Activated naive CD4-positive, alpha-beta T cell treated with anti-CD3 and anti-CD28 coated beads for 36 hours (primary cell): ENCODE results near the gene GABBR2. TPM values are rescaled to one million over a fixed set of nuclear protein-coding genes. Genes with fewer than 3 reads are reported as not detected.
"Not testable (repeated sequence)": the region's sequence is repeated elsewhere in the genome, so short reads cannot be mapped to it uniquely, and the experiment has no call there.

Source experiments
- CTCF ChIA-PET: fragments of 350-600 bp; sonication (Branson Sonifier 250); formaldehyde crosslinking; loops from one replicate; lab custom pipeline; 2021; ENCODE audit warnings: antibody characterized with exemption; lab: Charles Lee
- DNase-seq: peaks from one replicate; pipeline ENCODE4 v3.0.0-alpha.2; 2020
- H3K27ac Mint-ChIP-seq: one replicate; pipeline ENCODE4 v1.8.0; 2021; ENCODE audit warnings: mild to moderate bottlenecking, mixed read lengths
- H3K27me3 Mint-ChIP-seq: one replicate; pipeline ENCODE4 v1.8.0; 2021; ENCODE audit warnings: low read depth, mixed read lengths
- H3K36me3 Mint-ChIP-seq: one replicate; pipeline ENCODE4 v1.8.0; 2021; ENCODE audit warnings: low read depth, mixed read lengths
- H3K4me1 Mint-ChIP-seq: one replicate; pipeline ENCODE4 v1.8.0; 2021; ENCODE audit warnings: low read depth, mixed read lengths
- H3K4me3 Mint-ChIP-seq: one replicate; pipeline ENCODE4 v1.8.0; 2021; ENCODE audit warnings: mild to moderate bottlenecking, moderate library complexity, mixed read lengths
- H3K9me3 Mint-ChIP-seq: one replicate; pipeline ENCODE4 v1.8.0; 2021; ENCODE audit warnings: mixed read lengths
- intact Hi-C: fragments of 100-400 bp; cut with micrococcal nuclease; formaldehyde crosslinking; loops from one replicate; pipeline ENCODE4 v1.15.1; 2023
- total RNA-seq, 2 experiments: library from RNA; stranded (reverse); gene quantifications; one replicate each; pipeline ENCODE4 v1.2.3, GENCODE V29; 2021

The GABBR2 gene
- total RNA-seq, 2 experiments from 2014 or later: not detected

- no peaks in the 10 kb centered on the region for H3K9me3 Mint-ChIP-seq
- CTCF ChIA-PET: no interaction called here
- no peaks in the 10 kb centered on the region for H3K36me3 Mint-ChIP-seq
- no peak overlapping the region for H3K4me3 Mint-ChIP-seq
- H3K27me3 Mint-ChIP-seq: peaks cover 10% of the 10 kb centered on the region
- intact Hi-C loops: no loop called here
- DNase-seq: no peak
- no peak overlapping the region for H3K27ac Mint-ChIP-seq
- no peaks in the 10 kb centered on the region for H3K4me1 Mint-ChIP-seq
These were observed 192.4 kb downstream of the GABBR2 start for GRCh38 chr9:98516205-98516896.

- CTCF ChIA-PET: no interaction called here
- intact Hi-C loops: no loop called here
- DNase-seq: no peak
- Mint-ChIP-seq H3K4me3 (no peak overlapping the region), H3K4me1 (no peaks in the 10 kb centered on the region), H3K9me3 (no peaks in the 10 kb centered on the region), H3K27ac (no peak overlapping the region), H3K27me3 (peaks cover 3% of the 10 kb centered on the region), H3K36me3 (no peaks in the 10 kb centered on the region)
These were observed 193.1 kb downstream of the GABBR2 start for GRCh38 chr9:98515506-98516204.

GRCh38 chr9:98514841-98515240 lies 193.9 kb downstream of the GABBR2 start:
- intact Hi-C loops: no loop called here

GRCh38 chr9:98508217-98508919 lies 200.4 kb downstream of the GABBR2 start:
- CTCF ChIA-PET: not testable (repeated sequence)

More at GRCh38 chr9:98514841-98515240, 193.9 kb downstream of the GABBR2 start:
- CTCF ChIA-PET: no interaction called here
- Mint-ChIP-seq H3K27me3 (peaks cover under 1% of the 10 kb centered on the region), H3K9me3 (no peaks in the 10 kb centered on the region), H3K36me3 (no peaks in the 10 kb centered on the region), H3K4me3 (no peak overlapping the region), H3K27ac (no peak overlapping the region), H3K4me1 (no peaks in the 10 kb centered on the region)
- no peak for DNase-seq

GRCh38 chr9:98506422-98507054 lies 202.2 kb downstream of the GABBR2 start:
- Mint-ChIP-seq H3K9me3 (no peaks in the 10 kb centered on the region), H3K4me3 (no peak overlapping the region), H3K36me3 (no peaks in the 10 kb centered on the region), H3K27me3 (peaks cover 13% of the 10 kb centered on the region), H3K4me1 (no peaks in the 10 kb centered on the region), H3K27ac (no peak overlapping the region)
- CTCF ChIA-PET: no interaction called here
- intact Hi-C loops: no loop called here
- DNase-seq: no peak

More at GRCh38 chr9:98508217-98508919, 200.4 kb downstream of the GABBR2 start:
- H3K9me3 Mint-ChIP-seq, intact Hi-C loops, H3K4me3 Mint-ChIP-seq, H3K4me1 Mint-ChIP-seq, DNase-seq, H3K27ac Mint-ChIP-seq, H3K36me3 Mint-ChIP-seq: not testable (repeated sequence)
- H3K27me3 Mint-ChIP-seq: peaks cover 13% of the 10 kb centered on the region

GRCh38 chr9:98504298-98505282 lies 204.1 kb downstream of the GABBR2 start:
- Mint-ChIP-seq H3K4me1 (no peaks in the 10 kb centered on the region), H3K36me3 (no peaks in the 10 kb centered on the region), H3K27ac (no peak overlapping the region), H3K9me3 (no peaks in the 10 kb centered on the region), H3K4me3 (no peak overlapping the region), H3K27me3 (peaks cover 13% of the 10 kb centered on the region)
- CTCF ChIA-PET: interaction anchor here (0.6 to 1.0 kb wide), 2 partner anchors 20 to 271 kb away, joined by 3 to 5 read pairs; no protein-coding TSS in a partner anchor
- intact Hi-C loops: no loop called here
- no peak for DNase-seq

GRCh38 chr9:98503867-98504266 lies 204.9 kb downstream of the GABBR2 start:
- no peaks in the 10 kb centered on the region for H3K9me3 Mint-ChIP-seq
- no peaks in the 10 kb centered on the region for H3K4me1 Mint-ChIP-seq
- DNase-seq: no peak
- no peaks in the 10 kb centered on the region for H3K36me3 Mint-ChIP-seq
- H3K27ac Mint-ChIP-seq: no peak overlapping the region
- intact Hi-C loops: no loop called here
- no peak overlapping the region for H3K4me3 Mint-ChIP-seq
- CTCF ChIA-PET: interaction anchor here (0.6 to 1.0 kb wide), 2 partner anchors 21 to 272 kb away, joined by 3 to 5 read pairs; no protein-coding TSS in a partner anchor
- peaks cover 11% of the 10 kb centered on the region for H3K27me3 Mint-ChIP-seq

GRCh38 chr9:98502976-98503325 lies 205.8 kb downstream of the GABBR2 start:
- Mint-ChIP-seq H3K27ac (no peak overlapping the region), H3K4me3 (no peak overlapping the region), H3K4me1 (no peaks in the 10 kb centered on the region), H3K36me3 (no peaks in the 10 kb centered on the region), H3K9me3 (no peaks in the 10 kb centered on the region), H3K27me3 (peaks cover 9% of the 10 kb centered on the region)
- intact Hi-C loops: no loop called here
- CTCF ChIA-PET: no interaction called here
- no peak for DNase-seq

DNA sequence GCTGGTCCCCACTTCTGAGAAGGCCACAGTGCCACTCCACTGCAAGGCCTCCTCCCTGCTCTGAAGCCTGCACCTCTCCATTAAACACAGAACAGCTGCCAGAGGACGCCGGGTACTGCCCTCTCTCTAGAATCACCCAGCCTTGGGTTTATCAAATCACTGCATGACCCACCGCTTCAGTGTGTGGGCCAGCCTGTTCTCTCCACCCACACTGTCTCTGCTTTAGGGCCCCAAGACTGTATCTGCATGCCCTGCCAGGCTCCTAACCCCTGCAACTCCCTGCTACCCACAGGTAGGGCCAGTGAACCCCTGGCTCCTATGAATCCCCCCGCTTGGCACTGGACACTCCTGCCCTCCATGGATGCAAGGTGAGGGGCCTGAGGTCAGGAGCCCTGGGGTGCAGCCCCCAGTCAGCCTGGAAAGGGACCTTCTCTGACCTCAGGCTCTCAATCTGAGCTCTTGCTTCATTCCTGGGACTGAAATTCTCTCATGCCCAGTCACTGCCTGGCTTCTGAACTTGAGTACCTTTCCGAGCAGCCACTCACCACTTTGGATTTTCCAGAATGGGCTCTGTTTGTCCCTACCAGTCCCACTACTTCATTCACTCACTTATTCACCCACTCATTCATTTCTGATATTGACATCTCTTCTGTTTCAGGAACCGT lies 206.3 kb downstream of the GABBR2 start:
- CTCF ChIA-PET: no interaction called here
- no peaks in the 10 kb centered on the region for H3K4me1 Mint-ChIP-seq
- no peaks in the 10 kb centered on the region for H3K36me3 Mint-ChIP-seq
- peaks cover 8% of the 10 kb centered on the region for H3K27me3 Mint-ChIP-seq
- H3K27ac Mint-ChIP-seq: no peak overlapping the region
- no peak overlapping the region for H3K4me3 Mint-ChIP-seq
- no peak for DNase-seq
- intact Hi-C loops: no loop called here
- no peaks in the 10 kb centered on the region for H3K9me3 Mint-ChIP-seq

DNA sequence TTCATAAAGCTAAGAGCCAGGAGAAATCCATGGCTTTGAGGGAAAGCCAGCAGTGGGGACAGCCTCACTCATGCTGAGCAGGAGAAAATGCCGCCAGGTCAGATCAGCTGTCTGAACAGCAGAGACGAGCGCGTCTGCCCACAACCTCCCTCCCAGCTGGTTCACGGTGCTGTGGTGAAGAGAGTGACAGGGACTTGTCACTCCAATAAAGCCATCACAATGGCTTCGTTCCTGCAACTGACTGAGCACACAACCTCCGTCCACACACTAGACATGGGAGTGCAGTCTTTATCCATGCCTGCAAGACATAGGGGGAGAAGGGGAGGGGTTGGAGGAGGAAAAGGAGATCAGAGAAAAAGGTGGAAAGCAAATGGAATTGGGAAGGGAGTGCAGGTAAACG lies 206.9 kb downstream of the GABBR2 start:
- intact Hi-C loops: no loop called here
- H3K4me1 Mint-ChIP-seq: no peaks in the 10 kb centered on the region
- no peak for DNase-seq
- peaks cover 11% of the 10 kb centered on the region for H3K27me3 Mint-ChIP-seq
- H3K4me3 Mint-ChIP-seq: no peak overlapping the region
- no peaks in the 10 kb centered on the region for H3K36me3 Mint-ChIP-seq
- H3K9me3 Mint-ChIP-seq: no peaks in the 10 kb centered on the region
- CTCF ChIA-PET: no interaction called here
- no peak overlapping the region for H3K27ac Mint-ChIP-seq

- H3K9me3 Mint-ChIP-seq, H3K36me3 Mint-ChIP-seq, CTCF ChIA-PET: not testable (repeated sequence)
These were observed 207.5 kb downstream of the GABBR2 start for GRCh38 chr9:98501259-98501658.

More at GRCh38 chr9:98501259-98501658, 207.5 kb downstream of the GABBR2 start:
- H3K4me1 Mint-ChIP-seq, intact Hi-C loops, H3K4me3 Mint-ChIP-seq, H3K27ac Mint-ChIP-seq, DNase-seq: not testable (repeated sequence)
- H3K27me3 Mint-ChIP-seq: peaks cover 13% of the 10 kb centered on the region
